SK-N-SH treated with all-trans-retinoic acid at 6 μM for 48 hours (cell line): ENCODE data around the gene USP15.

Source experiments
- BACH2 ChIP-seq: fragments of 250-450 bp; sonication (Bioruptor Pico); IDR thresholded peaks from 2 replicates; pipeline ENCODE4 v1.9.0; 2021; ENCODE audit warnings: mild to moderate bottlenecking, borderline replicate concordance
- CSDC2 ChIP-seq: fragments of 250-450 bp; sonication (Bioruptor Pico); IDR thresholded peaks from 2 replicates; pipeline ENCODE4 v1.5.0; 2020; ENCODE audit warnings: mild to moderate bottlenecking, moderate library complexity
- ESRRG ChIP-seq: fragments of 250-450 bp; sonication (Bioruptor Pico); IDR thresholded peaks from 2 replicates; pipeline ENCODE4 v1.6.1; 2021; ENCODE audit warnings: mild to moderate bottlenecking
- OSR1 ChIP-seq: fragments of 250-450 bp; sonication (Bioruptor Pico); IDR thresholded peaks from 2 replicates; pipeline ENCODE4 v1.8.0; 2022; ENCODE audit warnings: moderate library complexity, mild to moderate bottlenecking, inconsistent platforms
- PPARA ChIP-seq: fragments of 250-450 bp; sonication (Bioruptor Pico); IDR thresholded peaks from 2 replicates; pipeline ENCODE4 v1.5.0; 2020; ENCODE audit warnings: mild to moderate bottlenecking, borderline replicate concordance
- ZFP3 ChIP-seq: fragments of 250-450 bp; sonication (Bioruptor Pico); IDR thresholded peaks from 2 replicates; pipeline ENCODE4 v1.5.0; 2020; ENCODE audit warnings: mild to moderate bottlenecking, moderate library complexity
- ZFP30 ChIP-seq: fragments of 450-650 bp; formaldehyde crosslinking; IDR thresholded peaks from 2 replicates; pipeline ENCODE4 v1.5.0; 2022; ENCODE audit warnings: mild to moderate bottlenecking, moderate library complexity
- TF ChIP-seq, protein P1 (sequence below): fragments of 250-450 bp; sonication (Bioruptor Pico); IDR thresholded peaks from 2 replicates; pipeline ENCODE4 v1.8.0; 2021; ENCODE audit warnings: low read depth, mild to moderate bottlenecking, moderate library complexity, borderline replicate concordance
- TF ChIP-seq, protein P2 (sequence below): fragments of 250-450 bp; sonication (Bioruptor Pico); IDR thresholded peaks from 2 replicates; pipeline ENCODE4 v1.5.0; 2020; ENCODE audit warnings: mild to moderate bottlenecking, moderate library complexity

DNA sequence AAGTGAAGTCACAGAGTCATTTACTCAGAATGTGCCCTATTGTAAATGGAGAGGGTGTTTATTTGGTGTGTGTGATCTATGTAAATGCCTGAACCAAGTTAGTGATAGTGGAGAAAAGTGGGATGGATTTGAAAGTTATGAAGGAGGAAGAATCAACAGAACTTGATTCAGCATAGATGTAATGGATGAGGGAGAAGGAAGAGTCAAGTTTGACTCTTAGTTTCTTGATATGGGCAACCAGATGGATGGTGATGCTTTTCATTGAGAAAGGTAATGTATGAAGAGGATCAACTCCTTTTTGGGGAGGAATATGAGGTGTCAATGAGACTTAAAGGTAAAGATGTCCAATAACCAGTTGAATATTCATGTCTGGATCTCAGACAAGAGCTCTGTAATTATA is 199.8 kb downstream of the USP15 start:
- no peak for TF ChIP-seq PPARA (CRISPR knock-in tag)
- no peak for TF ChIP-seq ZFP30 (CRISPR knock-in tag)
- no peak for TF ChIP-seq ZFP3 (CRISPR knock-in tag)
- no peak for TF ChIP-seq BACH2 (CRISPR knock-in tag)
- no peak for TF ChIP-seq OSR1 (CRISPR knock-in tag)
- TF ChIP-seq CSDC2 (CRISPR knock-in tag): no peak
- TF ChIP-seq, protein P1, sequence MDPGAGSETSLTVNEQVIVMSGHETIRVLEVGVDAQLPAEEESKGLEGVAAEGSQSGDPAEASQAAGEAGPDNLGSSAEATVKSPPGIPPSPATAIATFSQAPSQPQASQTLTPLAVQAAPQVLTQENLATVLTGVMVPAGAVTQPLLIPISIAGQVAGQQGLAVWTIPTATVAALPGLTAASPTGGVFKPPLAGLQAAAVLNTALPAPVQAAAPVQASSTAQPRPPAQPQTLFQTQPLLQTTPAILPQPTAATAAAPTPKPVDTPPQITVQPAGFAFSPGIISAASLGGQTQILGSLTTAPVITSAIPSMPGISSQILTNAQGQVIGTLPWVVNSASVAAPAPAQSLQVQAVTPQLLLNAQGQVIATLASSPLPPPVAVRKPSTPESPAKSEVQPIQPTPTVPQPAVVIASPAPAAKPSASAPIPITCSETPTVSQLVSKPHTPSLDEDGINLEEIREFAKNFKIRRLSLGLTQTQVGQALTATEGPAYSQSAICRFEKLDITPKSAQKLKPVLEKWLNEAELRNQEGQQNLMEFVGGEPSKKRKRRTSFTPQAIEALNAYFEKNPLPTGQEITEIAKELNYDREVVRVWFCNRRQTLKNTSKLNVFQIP (CRISPR knock-in tag): no peak
- no peak for TF ChIP-seq ESRRG
- TF ChIP-seq, protein P2, sequence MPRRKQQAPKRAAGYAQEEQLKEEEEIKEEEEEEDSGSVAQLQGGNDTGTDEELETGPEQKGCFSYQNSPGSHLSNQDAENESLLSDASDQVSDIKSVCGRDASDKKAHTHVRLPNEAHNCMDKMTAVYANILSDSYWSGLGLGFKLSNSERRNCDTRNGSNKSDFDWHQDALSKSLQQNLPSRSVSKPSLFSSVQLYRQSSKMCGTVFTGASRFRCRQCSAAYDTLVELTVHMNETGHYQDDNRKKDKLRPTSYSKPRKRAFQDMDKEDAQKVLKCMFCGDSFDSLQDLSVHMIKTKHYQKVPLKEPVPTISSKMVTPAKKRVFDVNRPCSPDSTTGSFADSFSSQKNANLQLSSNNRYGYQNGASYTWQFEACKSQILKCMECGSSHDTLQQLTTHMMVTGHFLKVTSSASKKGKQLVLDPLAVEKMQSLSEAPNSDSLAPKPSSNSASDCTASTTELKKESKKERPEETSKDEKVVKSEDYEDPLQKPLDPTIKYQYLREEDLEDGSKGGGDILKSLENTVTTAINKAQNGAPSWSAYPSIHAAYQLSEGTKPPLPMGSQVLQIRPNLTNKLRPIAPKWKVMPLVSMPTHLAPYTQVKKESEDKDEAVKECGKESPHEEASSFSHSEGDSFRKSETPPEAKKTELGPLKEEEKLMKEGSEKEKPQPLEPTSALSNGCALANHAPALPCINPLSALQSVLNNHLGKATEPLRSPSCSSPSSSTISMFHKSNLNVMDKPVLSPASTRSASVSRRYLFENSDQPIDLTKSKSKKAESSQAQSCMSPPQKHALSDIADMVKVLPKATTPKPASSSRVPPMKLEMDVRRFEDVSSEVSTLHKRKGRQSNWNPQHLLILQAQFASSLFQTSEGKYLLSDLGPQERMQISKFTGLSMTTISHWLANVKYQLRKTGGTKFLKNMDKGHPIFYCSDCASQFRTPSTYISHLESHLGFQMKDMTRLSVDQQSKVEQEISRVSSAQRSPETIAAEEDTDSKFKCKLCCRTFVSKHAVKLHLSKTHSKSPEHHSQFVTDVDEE: no peak
